Lower leg skin (tissue), 3 donors: ENCODE measurements around the gene LIMK2.

ENCODE experiments used
- POLR2A ChIP-seq, 2 donors: fragments of 450-650 bp; IDR thresholded peaks; one replicate each; pipeline ENCODE4 v1.6.1; 2016 to 2017; ENCODE audit warnings: antibody characterized with exemption in 2 of 2, mild to moderate bottlenecking in 1 of 2, moderate library complexity in 1 of 2
- TF ChIP-seq, protein P1 (sequence below), 3 donors: fragments of 450-650 bp; IDR thresholded peaks; one replicate each; pipeline ENCODE4 v1.5.1; 2016; ENCODE audit warnings: antibody characterized with exemption in 3 of 3, mild to moderate bottlenecking in 3 of 3, moderate library complexity in 2 of 3

DNA sequence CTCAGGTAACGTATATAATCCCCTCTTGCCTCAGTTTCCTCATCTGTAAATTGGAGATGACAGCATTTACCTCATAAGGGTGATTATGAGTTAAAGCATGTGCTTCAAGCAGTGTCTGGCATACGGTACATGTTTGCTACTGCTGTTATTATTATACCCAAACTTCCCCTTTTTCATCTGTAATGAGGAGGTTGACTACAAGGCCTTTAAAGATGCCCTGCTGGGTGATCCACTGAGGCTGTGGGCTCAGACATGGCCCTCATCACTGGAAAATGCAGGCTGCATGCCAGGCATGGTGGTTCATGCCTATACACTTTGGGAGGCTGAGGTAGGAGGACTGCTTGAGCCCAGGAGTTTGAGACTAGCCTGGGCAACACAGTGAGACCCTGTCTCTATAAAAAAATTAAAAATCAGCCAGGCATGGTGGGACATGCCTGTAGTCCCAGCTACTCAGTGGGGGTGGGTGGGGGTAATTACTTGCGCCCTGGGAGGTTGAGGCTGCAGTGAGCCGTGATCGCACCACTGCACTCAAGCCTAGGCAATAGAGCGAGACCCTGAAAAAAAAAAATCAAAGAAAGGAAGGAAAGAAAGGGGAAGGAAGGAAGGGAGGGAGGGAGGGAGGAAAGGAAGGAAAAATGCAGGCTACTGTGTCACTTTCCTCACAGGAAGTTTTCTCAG lies 75.9 kb downstream of the LIMK2 start:
- TF ChIP-seq, protein P1, sequence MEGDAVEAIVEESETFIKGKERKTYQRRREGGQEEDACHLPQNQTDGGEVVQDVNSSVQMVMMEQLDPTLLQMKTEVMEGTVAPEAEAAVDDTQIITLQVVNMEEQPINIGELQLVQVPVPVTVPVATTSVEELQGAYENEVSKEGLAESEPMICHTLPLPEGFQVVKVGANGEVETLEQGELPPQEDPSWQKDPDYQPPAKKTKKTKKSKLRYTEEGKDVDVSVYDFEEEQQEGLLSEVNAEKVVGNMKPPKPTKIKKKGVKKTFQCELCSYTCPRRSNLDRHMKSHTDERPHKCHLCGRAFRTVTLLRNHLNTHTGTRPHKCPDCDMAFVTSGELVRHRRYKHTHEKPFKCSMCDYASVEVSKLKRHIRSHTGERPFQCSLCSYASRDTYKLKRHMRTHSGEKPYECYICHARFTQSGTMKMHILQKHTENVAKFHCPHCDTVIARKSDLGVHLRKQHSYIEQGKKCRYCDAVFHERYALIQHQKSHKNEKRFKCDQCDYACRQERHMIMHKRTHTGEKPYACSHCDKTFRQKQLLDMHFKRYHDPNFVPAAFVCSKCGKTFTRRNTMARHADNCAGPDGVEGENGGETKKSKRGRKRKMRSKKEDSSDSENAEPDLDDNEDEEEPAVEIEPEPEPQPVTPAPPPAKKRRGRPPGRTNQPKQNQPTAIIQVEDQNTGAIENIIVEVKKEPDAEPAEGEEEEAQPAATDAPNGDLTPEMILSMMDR (IDR thresholded peaks at IDR 0.05), result no peak
- no peak for TF ChIP-seq POLR2A (IDR thresholded peaks at IDR 0.05)
